Endothelial cell of umbilical vein (primary cell): Measurements from ENCODE around the gene PDZD4. TPM values are rescaled to one million over a fixed set of nuclear protein-coding genes. Genes with fewer than 3 reads are reported as not detected.

Experiments
- BruUV-seq: library from RNA; stranded (reverse); fragments of 400-500 nt; replicated peaks from 2 replicates; lab custom pipeline; 2021; lab: Mats Ljungman, UMichigan
- CTCF ChIA-PET: fragments of 300-600, 350-600 bp; sonication (Branson Sonifier 250); formaldehyde crosslinking; loops from one replicate; lab custom pipeline; 2021; ENCODE audit warnings: antibody characterized with exemption, inconsistent platforms; lab: Charles Lee
- POLR2A ChIA-PET: fragments of 300-600, 350-600 bp; sonication (Branson Sonifier 250); formaldehyde crosslinking; loops from one replicate; lab custom pipeline; 2021; ENCODE audit warnings: antibody characterized with exemption, inconsistent platforms; lab: Charles Lee
- DNase-seq: peaks from one replicate; pipeline ENCODE4 v3.0.0-alpha.2; 2011; ENCODE audit warnings: low read depth, low spot score
- FAIRE-seq: peaks from 2 replicates; lab custom pipeline; 2011; peaks lifted over from hg19 to GRCh38; lab: Jason Lieb, UNC
- H2AFZ ChIP-seq: 2 replicates; pipeline ENCODE4 v1.6.0; 2012; ENCODE audit warnings: low read depth, low read length, control low read depth, inconsistent platforms
- H3K27ac ChIP-seq: 2 replicates; pipeline ENCODE4 v1.5.1; 2011; ENCODE audit warnings: low read depth, mild to moderate bottlenecking, control low read depth, low read length, moderate library complexity; ENCODE audit not compliant: insufficient read depth
- H3K27me3 ChIP-seq, 2 experiments: 2 replicates each; pipeline versions ENCODE4 v1.6.0 to v1.6.1; 2011; ENCODE audit warnings: low read length in 2 of 2, mixed read lengths in 1 of 2; ENCODE audit not compliant: control insufficient read depth in 2 of 2, insufficient read depth in 2 of 2
- H3K36me3 ChIP-seq, 2 experiments: 2 replicates in 1 of 2; 3 replicates in 1 of 2; pipeline ENCODE4 v1.5.1; 2011; ENCODE audit warnings: low read length in 2 of 2, mild to moderate bottlenecking in 1 of 2, moderate library complexity in 1 of 2; ENCODE audit not compliant: control insufficient read depth in 2 of 2, insufficient read depth in 2 of 2; ENCODE audit errors: extremely low read depth in 1 of 2
- H3K4me1 ChIP-seq: 3 replicates; pipeline ENCODE4 v1.5.1; 2011; ENCODE audit warnings: mild to moderate bottlenecking, low read length; ENCODE audit not compliant: control insufficient read depth, insufficient read depth; ENCODE audit errors: extremely low read depth
- H3K4me2 ChIP-seq: 2 replicates; pipeline ENCODE4 v1.6.1; 2011; ENCODE audit warnings: low read length, control low read depth, mixed read lengths; ENCODE audit not compliant: insufficient read depth
- H3K4me3 ChIP-seq, 3 experiments: fragments of 200-600 bp in 1 of 3; sonication (generic), shearing (Covaris generic) in 1 of 3; replicated peaks in 1 of 3; 2 replicates each; pipeline ENCODE4 v1.5.1; 2011 to 2016; ENCODE audit warnings: control low read depth in 3 of 3, low read length in 3 of 3, mild to moderate bottlenecking in 2 of 3, inconsistent platforms in 1 of 3, low read depth in 1 of 3, moderate library complexity in 1 of 3; ENCODE audit not compliant: insufficient read depth in 1 of 3
- H3K79me2 ChIP-seq: 2 replicates; pipeline ENCODE4 v1.6.0; 2012; ENCODE audit warnings: low read length, inconsistent platforms; ENCODE audit not compliant: control insufficient read depth, insufficient read depth
- H3K9ac ChIP-seq: replicated peaks from 2 replicates; pipeline ENCODE3; 2011; ENCODE audit warnings: low read length, control low read depth; ENCODE audit not compliant: insufficient read depth; ENCODE audit errors: extremely low read depth
- H3K9me1 ChIP-seq: replicated peaks from 3 replicates; pipeline ENCODE4 v1.6.0; 2011; ENCODE audit warnings: mild to moderate bottlenecking, low read length; ENCODE audit not compliant: control insufficient read depth, insufficient read depth; ENCODE audit errors: extremely low read depth
- H3K9me3 ChIP-seq: replicated peaks from 2 replicates; pipeline ENCODE4 v1.5.1; 2012; ENCODE audit warnings: low read length, inconsistent platforms; ENCODE audit not compliant: control insufficient read depth, insufficient read depth
- H4K20me1 ChIP-seq: replicated peaks from 2 replicates; pipeline ENCODE3; 2011; ENCODE audit warnings: mild to moderate bottlenecking, low read length; ENCODE audit not compliant: control insufficient read depth, insufficient read depth; ENCODE audit errors: extremely low read depth
- CTCF ChIP-seq, 2 donors: IDR thresholded peaks; 1 replicate in 1 of 2; 2 replicates in 1 of 2; pipeline ENCODE4 v1.5.1; 2011; ENCODE audit warnings: low read length in 2 of 2, mild to moderate bottlenecking in 2 of 2, moderate library complexity in 2 of 2, control low read depth in 1 of 2, inconsistent platforms in 1 of 2, low read depth in 1 of 2; ENCODE audit not compliant: insufficient read depth in 1 of 2; ENCODE audit errors: extremely low read depth in 1 of 2
- EZH2 ChIP-seq: IDR thresholded peaks from 2 replicates; pipeline ENCODE4 v1.6.1; 2012; ENCODE audit warnings: borderline replicate concordance, low read depth, mild to moderate bottlenecking, moderate library complexity, low read length, inconsistent platforms; ENCODE audit not compliant: severe bottlenecking
- FOS ChIP-seq: IDR thresholded peaks from 2 replicates; pipeline ENCODE4 v1.6.1; 2011; ENCODE audit warnings: mild to moderate bottlenecking, low read length, moderate library complexity, borderline replicate concordance; ENCODE audit not compliant: insufficient read depth
- GATA2 ChIP-seq: IDR thresholded peaks from 2 replicates; pipeline ENCODE4 v1.7.0; 2011; ENCODE audit warnings: low read depth, mild to moderate bottlenecking, moderate library complexity, mixed read lengths, low read length; ENCODE audit not compliant: insufficient read length, insufficient read depth
- JUN ChIP-seq: IDR thresholded peaks from 2 replicates; pipeline ENCODE4 v1.6.1; 2011; ENCODE audit warnings: borderline replicate concordance, low read depth; ENCODE audit not compliant: insufficient read length, insufficient read depth
- MAX ChIP-seq: IDR thresholded peaks from 2 replicates; pipeline ENCODE4 v1.6.1; 2011; ENCODE audit not compliant: insufficient read depth, insufficient read length
- MYC ChIP-seq: IDR thresholded peaks from one replicate; pipeline ENCODE4 v1.6.1; 2011; ENCODE audit warnings: mild to moderate bottlenecking, low read depth, low read length
- POLR2A ChIP-seq: IDR thresholded peaks from 2 replicates; pipeline ENCODE4 v1.6.1; 2012; ENCODE audit warnings: low read depth, mild to moderate bottlenecking, control low read depth, low read length
- POLR2AphosphoS5 ChIP-seq: IDR thresholded peaks from 2 replicates; pipeline ENCODE4 v1.6.1; 2012; ENCODE audit warnings: low read depth, mild to moderate bottlenecking, control low read depth, low read length, moderate library complexity; ENCODE audit not compliant: insufficient read depth
- dilution Hi-C: fragments of 300-500 bp; cut with MboI; formaldehyde crosslinking; loops from one replicate; pipeline ENCODE4 v1.15.0; 2019; ENCODE audit warnings: low sequenced_read_pairs; ENCODE audit not compliant: extremely low pct_ligation_motif_present
- intact Hi-C: fragments of 100-400 bp; cut with micrococcal nuclease; formaldehyde crosslinking; loops from one replicate; pipeline ENCODE4 v1.10.0; 2022
- polyA plus RNA-seq, 4 experiments: library from polyadenylated mRNA; depleted of rRNA in 3 of 4; stranded (reverse) in 3 of 4; unstranded in 1 of 4; fragments of >200 nt; gene quantifications; 2 replicates each; pipeline versions ENCODE4 v1.2.1 to v1.2.3, GENCODE V29; 2011 to 2012; ENCODE audit warnings: missing spikeins in 1 of 4
- total RNA-seq: library from RNA; stranded (reverse); gene quantifications from 2 replicates; pipeline ENCODE4 v1.2.3, GENCODE V29; 2021

Gene PDZD4
- total and polyA plus RNA-seq, 2 donors (not counting 3 experiments of a cell fraction or from before 2014, with no cell fraction given) = 0.07 to 0.09 TPM

GRCh38 chrX:153793291-153793690 lies 37.1 kb downstream of the PDZD4 start:
- Histone ChIP-seq H3K4me3 (peak overlapping the region; percentile 34 to 84 (median 78)), H3K36me3 (peaks cover 0 to 18% of the 10 kb centered on the region in 2 experiments), H3K4me2 (peak overlapping the region; percentile 67), H3K27me3 (no peaks in the 10 kb centered on the region), H3K27ac (peak overlapping the region; percentile 87), H3K4me1 (peaks cover 15% of the 10 kb centered on the region), H2AFZ (no peak overlapping the region), H3K9ac (peak overlapping the region; percentile 94), H3K79me2 (peaks cover 58% of the 10 kb centered on the region), H3K9me3 (no peaks in the 10 kb centered on the region), H4K20me1 (no peaks in the 10 kb centered on the region), H3K9me1 (no peaks in the 10 kb centered on the region)
- no TSS peak for BruUV-seq
- intact Hi-C loops = loop anchor here (10.0 kb wide), 1 partner anchor 82 kb away; no protein-coding TSS in a partner anchor
- DNase-seq = no peak
- ChIA-PET CTCF (interaction anchor here (1.9 kb wide), 1 partner anchor 154 kb away, joined by 13 read pairs; no protein-coding TSS in a partner anchor), POLR2A (no interaction called here)
- no peak for TF ChIP-seq POLR2AphosphoS5
- no peak for TF ChIP-seq EZH2
- no peak for TF ChIP-seq MYC
- TF ChIP-seq JUN = no peak
- no peak for TF ChIP-seq MAX
- TF ChIP-seq POLR2A = no peak
- TF ChIP-seq GATA2 = no peak
- TF ChIP-seq FOS = no peak
- no peak for TF ChIP-seq CTCF (IDR thresholded peaks at IDR 0.05; ENCODE audit: extremely low read depth in 1 of 2, insufficient read depth in 1 of 2, low read depth in 1 of 2, low read length in 2 of 2)
- dilution Hi-C loops = no loop called here
- FAIRE-seq = no peak
